Colonic mucosa (tissue), 4 donors: ENCODE measurements around the gene HCK. TPM values are rescaled to one million over a fixed set of nuclear protein-coding genes. Genes with fewer than 3 reads are reported as not detected.

ENCODE experiments used
- DNase-seq: peaks from one replicate; pipeline ENCODE4 v3.0.0-alpha.2; 2020
- H3K27ac ChIP-seq: fragments of 200-600 bp; one replicate; pipeline ENCODE4 v1.8.0; 2021
- H3K27me3 ChIP-seq: fragments of 200-600 bp; one replicate; pipeline ENCODE4 v1.8.0; 2021
- H3K36me3 ChIP-seq: fragments of 200-600 bp; one replicate; pipeline ENCODE4 v1.8.0; 2021
- H3K4me1 ChIP-seq: fragments of 200-600 bp; one replicate; pipeline ENCODE4 v1.8.0; 2021; ENCODE audit warnings: mild to moderate bottlenecking
- H3K4me3 ChIP-seq: fragments of 200-600 bp; one replicate; pipeline ENCODE4 v1.8.0; 2021
- H3K9ac ChIP-seq, 2 donors: one replicate each; pipeline ENCODE4 v1.7.0; 2013; ENCODE audit warnings: control low read depth in 2 of 2, low read depth in 2 of 2, low read length in 2 of 2
- H3K9me3 ChIP-seq: fragments of 200-600 bp; one replicate; pipeline ENCODE4 v1.8.0; 2021
- CTCF ChIP-seq: fragments of 200-600 bp; IDR thresholded peaks from one replicate; pipeline ENCODE4 v1.8.0; 2022; ENCODE audit warnings: antibody characterized with exemption, mild to moderate bottlenecking
- intact Hi-C: fragments of 100-400 bp; cut with DNase I; formaldehyde crosslinking; loops from one replicate; pipeline ENCODE4 v1.14.1; 2022
- total RNA-seq, 2 donors: library from RNA; stranded (reverse); fragmentation: NEBNext Ultra II Directional in 1 of 2; extraction: Animal tissue kit (Norgen Biotek cat#: 25700) in 1 of 2; gene quantifications; one replicate each; pipeline ENCODE4 v1.2.1, GENCODE V29; 2021
- donor health status: healthy.
- donor health status: DM: no; HTN: no; CAD: no.
- donor health status: DM: no; HTN: no; CAD: no.

Gene HCK
- total RNA-seq, 2 donors from 2014 or later: 3.7 to 6.6 TPM

DNA sequence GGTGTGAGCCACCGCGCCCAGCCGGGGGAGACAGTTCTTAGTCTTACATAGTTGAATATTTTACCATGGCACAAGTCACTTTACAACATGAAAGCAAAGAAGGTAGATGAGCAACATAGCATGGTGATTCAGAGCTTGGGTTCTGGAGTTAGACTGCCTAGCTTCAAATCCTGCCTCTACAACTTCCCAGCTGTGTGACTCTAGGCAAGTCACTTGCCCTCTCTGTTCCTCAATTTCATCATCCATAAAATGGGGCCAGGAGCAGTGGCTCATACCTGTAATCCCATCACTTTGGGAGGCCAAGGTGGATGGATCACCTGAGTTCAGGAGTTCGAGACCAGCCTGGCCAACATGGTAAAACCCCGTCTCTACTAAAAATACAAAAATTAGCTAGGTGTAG is 26.3 kb downstream of the HCK start:
- H3K9me3 ChIP-seq: no peaks in the 10 kb centered on the region
- no peak overlapping the region for H3K27ac ChIP-seq
- H3K27me3 ChIP-seq: no peaks in the 10 kb centered on the region
- H3K9ac ChIP-seq: no peak overlapping the region
- H3K4me1 ChIP-seq: no peaks in the 10 kb centered on the region
- TF ChIP-seq CTCF: no peak
- DNase-seq: no peak
- no peak overlapping the region for H3K4me3 ChIP-seq
- no peaks in the 10 kb centered on the region for H3K36me3 ChIP-seq
- intact Hi-C loops: no loop called here

DNA sequence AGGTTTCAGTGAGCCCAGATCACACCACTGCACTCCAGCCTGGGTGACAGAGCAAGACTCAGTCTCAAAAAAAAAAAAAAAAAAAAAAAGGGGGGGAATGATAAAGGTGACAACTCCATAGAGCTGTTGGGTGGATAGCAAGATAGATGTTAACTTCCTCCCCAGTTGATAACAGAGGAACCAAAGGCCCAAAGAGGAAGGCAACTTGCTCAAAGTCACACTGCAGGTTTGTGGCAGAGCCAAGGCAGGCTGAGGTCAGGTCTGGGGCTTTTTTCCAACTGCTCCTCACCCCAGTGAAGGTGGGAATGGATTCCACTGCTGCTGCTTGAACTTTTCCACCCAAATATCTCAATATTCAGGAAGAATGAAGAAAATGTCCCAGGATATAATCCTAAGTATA is 26.7 kb downstream of the HCK start:
- Histone ChIP-seq H3K4me1 (no peaks in the 10 kb centered on the region), H3K9me3 (no peaks in the 10 kb centered on the region)
- intact Hi-C loops: no loop called here

DNA sequence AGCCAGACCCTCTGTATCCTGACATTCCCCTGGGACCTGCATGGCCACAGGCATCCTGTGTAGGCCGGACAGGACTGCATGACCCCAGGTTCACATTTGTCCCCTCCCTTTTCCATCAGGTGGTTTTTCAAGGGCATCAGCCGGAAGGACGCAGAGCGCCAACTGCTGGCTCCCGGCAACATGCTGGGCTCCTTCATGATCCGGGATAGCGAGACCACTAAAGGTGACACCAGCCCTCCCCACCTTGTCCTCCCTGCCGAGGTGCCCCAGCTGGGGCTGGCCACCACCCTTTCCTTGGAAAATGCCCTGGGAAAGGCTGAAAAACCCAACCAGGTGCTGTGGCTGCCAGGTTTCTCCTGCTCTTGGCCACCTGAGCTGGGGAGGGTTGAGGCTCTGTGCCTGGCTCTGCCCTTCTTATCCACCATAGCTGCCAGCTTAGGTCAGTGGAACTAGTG is 27.6 kb downstream of the HCK start:
- TF ChIP-seq CTCF: no peak
- Histone ChIP-seq H3K9ac (no peak overlapping the region), H3K9me3 (no peaks in the 10 kb centered on the region), H3K36me3 (no peaks in the 10 kb centered on the region), H3K27ac (no peak overlapping the region), H3K4me3 (no peak overlapping the region), H3K4me1 (no peaks in the 10 kb centered on the region), H3K27me3 (no peaks in the 10 kb centered on the region)
- intact Hi-C loops: no loop called here
- no peak for DNase-seq

More for the DNA sequence above, 26.7 kb downstream of the HCK start:
- H3K27ac ChIP-seq: no peak overlapping the region
- no peak overlapping the region for H3K4me3 ChIP-seq
- H3K36me3 ChIP-seq: no peaks in the 10 kb centered on the region
- H3K27me3 ChIP-seq: no peaks in the 10 kb centered on the region
- no peak for TF ChIP-seq CTCF
- H3K9ac ChIP-seq: no peak overlapping the region
- no peak for DNase-seq

DNA sequence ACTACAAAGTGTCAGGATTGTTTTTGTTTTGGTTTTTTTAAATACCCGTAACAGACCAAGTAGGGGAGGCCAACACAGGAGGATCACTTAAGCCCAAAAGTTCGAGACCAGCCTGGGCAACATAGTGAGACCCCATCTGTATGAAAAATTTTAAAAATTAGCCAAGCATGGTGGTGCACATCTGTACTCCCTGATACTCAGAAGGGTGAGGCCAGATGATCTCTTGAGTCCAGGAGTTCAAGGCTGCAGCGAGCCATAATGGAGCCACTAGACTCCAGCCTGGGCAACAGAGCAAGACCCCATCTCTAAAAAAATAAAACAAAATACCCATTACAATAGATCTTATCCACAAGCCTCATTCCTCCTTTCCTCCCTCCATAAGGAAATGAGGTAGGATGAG is 28.7 kb downstream of the HCK start:
- TF ChIP-seq CTCF: no peak
- intact Hi-C loops: no loop called here

GRCh38 chr20:32083469-32083868 is 31.4 kb downstream of the HCK start:
- H3K27ac ChIP-seq: no peak overlapping the region
- no peak for TF ChIP-seq CTCF
- no peaks in the 10 kb centered on the region for H3K4me1 ChIP-seq
- no peak overlapping the region for H3K4me3 ChIP-seq
- intact Hi-C loops: no loop called here
- no peak overlapping the region for H3K9ac ChIP-seq
- H3K36me3 ChIP-seq: no peaks in the 10 kb centered on the region
- no peaks in the 10 kb centered on the region for H3K27me3 ChIP-seq
- no peaks in the 10 kb centered on the region for H3K9me3 ChIP-seq
- no peak for DNase-seq

More for the DNA sequence above, 28.7 kb downstream of the HCK start:
- Histone ChIP-seq H3K36me3 (no peaks in the 10 kb centered on the region), H3K27me3 (no peaks in the 10 kb centered on the region), H3K9me3 (no peaks in the 10 kb centered on the region), H3K4me3 (no peak overlapping the region), H3K27ac (no peak overlapping the region), H3K4me1 (no peaks in the 10 kb centered on the region), H3K9ac (no peak overlapping the region)
- no peak for DNase-seq

GRCh38 chr20:32087070-32087469 is 35.0 kb downstream of the HCK start:
- no peaks in the 10 kb centered on the region for H3K36me3 ChIP-seq
- H3K27ac ChIP-seq: no peak overlapping the region
- no peaks in the 10 kb centered on the region for H3K9me3 ChIP-seq
- no peak for DNase-seq
- H3K9ac ChIP-seq: no peak overlapping the region
- no peaks in the 10 kb centered on the region for H3K27me3 ChIP-seq
- H3K4me3 ChIP-seq: no peak overlapping the region
- no peaks in the 10 kb centered on the region for H3K4me1 ChIP-seq
- intact Hi-C loops: no loop called here
- no peak for TF ChIP-seq CTCF
